Adrenal gland (tissue), 12 donors: ENCODE data around the gene OSTC. TPM values are rescaled to one million over a fixed set of nuclear protein-coding genes. Genes with fewer than 3 reads are reported as not detected.
"Not testable (repeated sequence)": the region's sequence is repeated elsewhere in the genome, so short reads cannot be mapped to it uniquely, and the experiment has no call there.

Experiments
- DNase-seq, 7 donors: peaks; one replicate each; pipeline ENCODE4 v3.0.0-alpha.2; 2019 to 2020
- H3K27ac ChIP-seq, 5 donors: fragments of 200-600 bp; sonication (generic) in 4 of 5; 1 replicate in 3 of 5; 2 replicates in 2 of 5; pipeline versions ENCODE4 v1.5.1 to v1.8.0; 2016 to 2020; ENCODE audit warnings: mild to moderate bottlenecking in 1 of 5
- H3K27me3 ChIP-seq: fragments of 200-600 bp; 2 replicates; pipeline ENCODE4 v1.8.0; 2021
- H3K36me3 ChIP-seq, 2 donors: fragments of 200-600 bp; replicated peaks in 1 of 2; 1 replicate in 1 of 2; 2 replicates in 1 of 2; pipeline versions ENCODE4 v1.5.1 to v1.8.0; 2018 to 2022
- H3K4me1 ChIP-seq, 2 donors: fragments of 200-600 bp; replicated peaks in 1 of 2; 1 replicate in 1 of 2; 2 replicates in 1 of 2; pipeline versions ENCODE4 v1.5.1 to v1.8.0; 2018 to 2021
- H3K4me3 ChIP-seq, 4 donors: fragments of 200-600 bp; sonication (generic) in 3 of 4; one replicate each; pipeline ENCODE4 v1.5.1; 2016 to 2018
- H3K9me3 ChIP-seq, 3 donors: fragments of 200-600 bp; sonication (generic) in 1 of 3; replicated peaks in 1 of 3; 1 replicate in 2 of 3; 2 replicates in 1 of 3; pipeline versions ENCODE4 v1.5.1 to v1.8.0; 2016 to 2021
- CTCF ChIP-seq, 6 experiments: fragments of 450-650 bp in 4 of 6; fragments of 200-600 bp in 2 of 6; sonication (generic) in 1 of 6; IDR thresholded peaks; 1 replicate in 5 of 6; 2 replicates in 1 of 6; pipeline versions ENCODE4 v1.5.1 to v1.8.0; 2016 to 2021; ENCODE audit warnings: antibody characterized with exemption in 6 of 6, mild to moderate bottlenecking in 2 of 6, moderate library complexity in 1 of 6
- POLR2A ChIP-seq, 2 donors: fragments of 450-650 bp; IDR thresholded peaks; one replicate each; pipeline ENCODE4 v1.6.1; 2017; ENCODE audit warnings: antibody characterized with exemption in 2 of 2, mild to moderate bottlenecking in 2 of 2, moderate library complexity in 1 of 2
- WGBS, 4 donors: extraction: QIAGEN DNeasy Blood & Tissue Kit in 2 of 4; methylation state at CpG; one replicate each; pipeline versions ENCODE4 v1.1.5 to v1.1.7; 2013 to 2017; 5-methylcytosine and 5-hydroxymethylcytosine counted together
- intact Hi-C, 2 donors: fragments of 100-400 bp; cut with DNase I; formaldehyde crosslinking; loops; one replicate each; pipeline versions ENCODE4 v1.14.1 to v1.15.0; 2022 to 2023
- polyA plus RNA-seq, 3 donors: library from polyadenylated mRNA; stranded (reverse); fragments of 200-250 nt in 2 of 3; fragments of 350-450 nt in 1 of 3; fragmentation: Illumina TruSeq in 1 of 3; extraction: RNeasy Lipid Tissue Mini Kit (QIAGEN cat#74804) in 1 of 3; gene quantifications; one replicate each; pipeline ENCODE4 v1.2.3, GENCODE V29; 2013 to 2014
- total RNA-seq, 9 donors: library from RNA; depleted of rRNA in 4 of 9; stranded (reverse); fragments of >200 nt in 4 of 9; fragments of 120-200 nt in 1 of 9; fragmentation: NEBNext Ultra II Directional in 1 of 9; extraction: Animal tissue kit (Norgen Biotek cat#: 25700) in 1 of 9; gene quantifications; one replicate each; pipeline versions ENCODE4 v1.1.0 to v1.2.4, GENCODE V29; 2013 to 2023
- donor health status: healthy with polysubstance abuse.
- donor health status: Bipolar disorder and iron deficiency.
- donor health status: DM: yes; HTN: yes; CAD: no.
- donor health status: DM: no; HTN: no; CAD: no.
- donor health status: DM: no; HTN: no; CAD: no.
- donor health status: DM: yes; HTN: yes; CAD: no.

OSTC gene
- total and polyA plus RNA-seq, 12 donors, result 50.4 to 297 (median 75.7) TPM

GRCh38 chr4:108709722-108710121, 59.3 kb downstream of the OSTC start:
- DNase-seq, result no peak
- WGBS, 4 donors, result 54 to 71% (median 60%) methylated on average over 7 of the region's 7 CpGs
- TF ChIP-seq POLR2A (IDR thresholded peaks at IDR 0.05) (no peak), CTCF (IDR thresholded peaks at IDR 0.05) (no peak)
- Histone ChIP-seq H3K36me3 (no peaks in the 10 kb centered on the region), H3K27me3 (no peaks in the 10 kb centered on the region), H3K27ac (no peak overlapping the region), H3K9me3 (no peaks in the 10 kb centered on the region), H3K4me1 (no peaks in the 10 kb centered on the region), H3K4me3 (no peak overlapping the region)
- intact Hi-C loops, result no loop called here

- 55 to 80% (median 67%) methylated on average over 7 of the region's 7 CpGs for WGBS, 4 donors
- intact Hi-C loops, H3K27me3 ChIP-seq, H3K27ac ChIP-seq, H3K4me3 ChIP-seq, H3K36me3 ChIP-seq, H3K4me1 ChIP-seq, H3K9me3 ChIP-seq, DNase-seq: not testable (repeated sequence)
Measured at GRCh38 chr4:108710578-108710977, 60.2 kb downstream of the OSTC start.

GRCh38 chr4:108714880-108715279, 64.5 kb downstream of the OSTC start:
- WGBS, 4 donors, result 45 to 57% (median 51%) methylated on average over 4 of the region's 4 CpGs

GRCh38 chr4:108716340-108716739, 65.9 kb downstream of the OSTC start:
- H3K4me1 ChIP-seq, result no peaks in the 10 kb centered on the region
- no peak for DNase-seq
- no peaks in the 10 kb centered on the region for H3K9me3 ChIP-seq
- H3K4me3 ChIP-seq, result no peak overlapping the region
- TF ChIP-seq CTCF (IDR thresholded peaks at IDR 0.05) (no peak), POLR2A (IDR thresholded peaks at IDR 0.05) (no peak)
- 42 to 58% (median 56%) methylated on average over 2 of the region's 2 CpGs for WGBS, 4 donors
- no peaks in the 10 kb centered on the region for H3K36me3 ChIP-seq
- intact Hi-C loops, result no loop called here
- no peaks in the 10 kb centered on the region for H3K27me3 ChIP-seq
- H3K27ac ChIP-seq, result no peak overlapping the region

More at GRCh38 chr4:108714880-108715279, 64.5 kb downstream of the OSTC start:
- intact Hi-C loops, result no loop called here
- no peaks in the 10 kb centered on the region for H3K27me3 ChIP-seq
- no peaks in the 10 kb centered on the region for H3K36me3 ChIP-seq
- DNase-seq, result no peak
- H3K9me3 ChIP-seq, result no peaks in the 10 kb centered on the region
- H3K4me1 ChIP-seq, result no peaks in the 10 kb centered on the region
- H3K27ac ChIP-seq, result no peak overlapping the region
- no peak for TF ChIP-seq CTCF (IDR thresholded peaks at IDR 0.05)
- no peak for TF ChIP-seq POLR2A (IDR thresholded peaks at IDR 0.05)
- no peak overlapping the region for H3K4me3 ChIP-seq

GRCh38 chr4:108717386-108717785, 67.0 kb downstream of the OSTC start:
- TF ChIP-seq POLR2A (IDR thresholded peaks at IDR 0.05) (no peak), CTCF (IDR thresholded peaks at IDR 0.05) (no peak)
- H3K27ac ChIP-seq, result no peak overlapping the region
- no peaks in the 10 kb centered on the region for H3K36me3 ChIP-seq
- 72 to 79% (median 74%) methylated on average over 2 of the region's 2 CpGs for WGBS, 4 donors
- no peaks in the 10 kb centered on the region for H3K9me3 ChIP-seq
- no peak overlapping the region for H3K4me3 ChIP-seq
- no peak for DNase-seq
- H3K27me3 ChIP-seq, result no peaks in the 10 kb centered on the region
- H3K4me1 ChIP-seq, result no peaks in the 10 kb centered on the region
- intact Hi-C loops, result no loop called here
